ENCODE results near the gene KRTAP15-1. TPM values are rescaled to one million over a fixed set of nuclear protein-coding genes. Genes with fewer than 3 reads are reported as not detected.

Gene KRTAP15-1, protein sequence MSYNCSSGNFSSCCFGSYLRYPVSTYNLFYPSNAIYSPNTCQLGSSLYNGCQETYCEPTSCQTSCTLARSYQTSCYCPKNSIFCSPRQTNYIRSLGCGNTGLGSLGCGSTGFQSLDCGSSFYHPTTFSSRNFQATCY
- not detected in 2 replicates for total RNA-seq

DNA sequence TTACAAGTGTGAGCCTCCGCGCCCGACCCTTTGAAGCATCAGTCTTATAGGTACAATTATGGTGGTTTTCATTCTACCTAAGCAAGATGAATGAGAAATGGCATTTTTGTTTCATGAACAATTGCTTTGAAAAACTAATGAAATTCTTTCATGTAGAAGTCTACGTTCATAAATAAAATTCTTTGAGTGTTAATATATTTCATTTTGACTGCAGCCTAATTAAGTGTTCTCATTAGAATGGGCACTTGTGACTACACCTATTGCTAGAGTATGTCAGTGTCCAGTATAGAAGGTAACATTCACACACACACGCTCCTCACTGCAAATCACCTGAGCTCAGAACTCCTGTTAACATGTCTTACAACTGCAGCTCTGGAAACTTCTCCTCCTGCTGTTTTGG lies at the start of gene KRTAP15-1:
KRTAP15-1 (plus strand) TSS at position 301 of the 400 bp plus-strand sequence; CDS start at position 354, 53 bp downstream.

DNA sequence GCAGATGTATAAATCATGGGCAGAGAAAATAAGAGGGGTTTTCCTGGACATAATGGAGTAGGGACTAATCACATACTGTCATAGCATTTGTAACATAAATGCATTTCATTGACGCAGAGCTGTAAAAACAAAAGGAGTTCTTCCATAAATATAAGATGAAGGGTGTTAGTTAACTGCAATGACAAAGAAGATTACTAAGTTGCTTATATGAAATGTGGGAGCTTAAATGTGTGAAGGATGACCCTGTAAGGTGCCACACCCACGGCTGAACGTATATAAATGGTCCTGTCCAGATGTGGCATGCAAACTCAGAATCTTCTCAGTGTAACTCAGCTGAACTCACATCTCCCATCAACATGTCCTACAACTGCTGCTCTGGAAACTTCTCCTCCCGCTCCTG lies 44.3 kb upstream of the KRTAP15-1 start, which contains the start of gene KRTAP13-1:
KRTAP13-1 (plus strand) TSS at position 301 of the 400 bp plus-strand sequence; CDS start at position 357, 56 bp downstream.

DNA sequence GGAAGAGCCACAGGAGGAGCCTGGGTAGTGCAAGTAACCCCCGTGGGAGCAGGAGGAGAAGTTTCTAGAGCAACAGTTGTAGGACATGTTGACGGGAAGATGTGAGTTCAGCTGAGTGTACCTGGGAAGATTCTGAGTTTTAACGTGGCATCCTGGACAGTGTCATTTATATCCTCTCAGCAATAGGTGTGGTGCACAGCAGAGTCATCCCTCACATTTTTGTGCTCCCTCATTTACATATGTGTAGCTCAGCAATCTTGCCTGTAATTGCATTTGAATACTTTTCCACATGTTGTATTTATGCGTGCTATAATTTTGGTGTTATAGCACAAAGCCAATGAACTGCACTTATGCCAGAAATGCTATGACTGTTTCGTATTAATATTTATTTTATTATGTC lies 14.2 kb upstream of the KRTAP15-1 start, which contains the start of gene KRTAP13-3:
KRTAP13-3 (minus strand) TSS at position 101 of the 400 bp plus-strand sequence; CDS start at position 87, 14 bp downstream.

DNA sequence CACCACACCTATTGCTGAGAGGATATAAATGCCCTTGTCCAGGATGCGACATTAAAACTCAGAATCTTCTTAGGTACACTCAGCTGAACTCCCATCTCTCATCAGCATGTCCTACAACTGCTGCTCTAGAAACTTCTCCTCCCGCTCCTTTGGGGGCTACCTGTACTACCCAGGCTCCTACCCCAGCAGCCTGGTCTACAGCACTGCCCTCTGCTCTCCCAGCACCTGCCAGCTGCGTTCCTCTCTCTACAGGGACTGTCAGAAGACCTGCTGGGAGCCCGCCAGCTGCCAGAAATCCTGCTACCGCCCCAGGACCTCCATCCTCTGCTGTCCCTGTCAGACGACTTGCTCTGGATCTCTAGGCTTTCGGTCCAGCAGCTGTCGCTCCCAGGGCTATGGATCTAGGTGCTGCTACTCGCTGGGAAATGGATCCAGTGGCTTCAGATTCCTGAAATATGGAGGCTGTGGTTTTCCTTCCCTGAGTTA lies 9.9 kb upstream of the KRTAP15-1 start, which contains the start of gene KRTAP13-4:
KRTAP13-4 (plus strand) TSS at position 51 of the 486 bp plus-strand sequence; CDS start at position 107, 56 bp downstream.

DNA sequence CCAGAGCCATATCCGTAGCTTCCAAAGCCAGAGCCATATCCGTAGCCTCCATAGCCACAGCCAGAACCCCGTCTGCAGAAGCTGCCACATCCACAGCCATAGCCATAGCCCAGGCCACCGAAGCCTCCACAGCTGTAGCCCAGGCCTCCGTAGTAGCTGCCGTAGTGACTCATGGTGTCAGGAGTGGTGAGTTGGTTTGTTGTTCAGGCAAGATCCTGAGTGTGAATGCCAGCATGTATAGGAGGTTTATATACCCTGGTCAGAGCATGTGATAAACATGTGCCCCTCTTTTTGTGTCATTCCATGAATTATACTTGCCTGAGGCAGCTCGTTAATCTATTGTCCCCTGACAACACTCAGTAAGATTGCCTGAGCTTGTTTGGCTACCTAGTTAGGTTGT lies 40.1 kb downstream of the KRTAP15-1 start, which contains the start of gene KRTAP19-1:
KRTAP19-1 (minus strand) TSS at position 223 of the 400 bp plus-strand sequence; CDS start at position 173, 50 bp downstream.

DNA sequence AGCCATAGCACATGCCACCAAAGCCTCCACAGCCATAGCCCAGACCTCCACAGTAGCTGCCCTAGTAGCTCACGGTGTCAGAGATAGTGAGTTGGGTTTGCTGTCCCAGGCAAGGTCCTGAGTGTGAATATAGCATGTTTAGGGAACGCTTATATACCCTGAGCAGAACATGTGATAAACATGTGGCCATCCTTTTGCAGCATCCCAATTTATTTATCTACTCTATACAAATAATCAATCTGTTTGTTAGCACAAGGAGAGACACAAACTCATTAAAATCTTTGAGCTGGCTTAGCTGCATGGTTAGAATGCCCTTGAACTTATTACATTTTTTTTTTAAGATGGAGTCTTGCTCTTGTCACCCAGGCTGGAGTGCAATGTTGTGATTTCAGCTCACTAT lies 47.3 kb downstream of the KRTAP15-1 start, which contains the start of gene KRTAP19-2:
KRTAP19-2 (minus strand) TSS at position 101 of the 400 bp plus-strand sequence; CDS start at position 13, 88 bp downstream.

Other genes starting within 250 kb of the KRTAP15-1 start
- not detected in 2 replicates for gene CLDN8, start 224.2 kb upstream of the KRTAP15-1 start, total RNA-seq
- not detected in 2 replicates for gene KRTAP24-1, start 157.3 kb upstream of the KRTAP15-1 start, total RNA-seq
- not detected in 2 replicates for gene KRTAP25-1, start 150.8 kb upstream of the KRTAP15-1 start, total RNA-seq
- gene KRTAP26-1, start 120.0 kb upstream of the KRTAP15-1 start, total RNA-seq = not detected in 2 replicates
- not detected in 2 replicates for gene KRTAP27-1, start 102.6 kb upstream of the KRTAP15-1 start, total RNA-seq
- gene KRTAP23-1, start 91.7 kb upstream of the KRTAP15-1 start, total RNA-seq = not detected in 2 replicates
- not detected in 2 replicates for gene KRTAP13-2, start 68.0 kb upstream of the KRTAP15-1 start, total RNA-seq
- gene KRTAP13-1, start 44.2 kb upstream of the KRTAP15-1 start, total RNA-seq = not detected in 2 replicates
- not detected in 2 replicates for gene KRTAP13-3, start 14.3 kb upstream of the KRTAP15-1 start, total RNA-seq
- gene KRTAP13-4, start 10.1 kb upstream of the KRTAP15-1 start, total RNA-seq = not detected in 2 replicates
- not detected in 2 replicates for gene KRTAP19-1, start 40.1 kb downstream of the KRTAP15-1 start, total RNA-seq
- gene KRTAP19-2, start 47.2 kb downstream of the KRTAP15-1 start, total RNA-seq = not detected in 2 replicates
- not detected in 2 replicates for gene KRTAP19-3, start 51.7 kb downstream of the KRTAP15-1 start, total RNA-seq
- not detected in 2 replicates for gene KRTAP19-4, start 56.9 kb downstream of the KRTAP15-1 start, total RNA-seq
- gene KRTAP19-5, start 61.9 kb downstream of the KRTAP15-1 start, total RNA-seq = not detected in 2 replicates
- not detected in 2 replicates for gene KRTAP19-6, start 101.6 kb downstream of the KRTAP15-1 start, total RNA-seq
- gene KRTAP19-7, start 121.0 kb downstream of the KRTAP15-1 start, total RNA-seq = not detected in 2 replicates
- gene KRTAP22-2, start 150.1 kb downstream of the KRTAP15-1 start, total RNA-seq = not detected in 2 replicates
- not detected in 2 replicates for gene KRTAP6-3, start 152.2 kb downstream of the KRTAP15-1 start, total RNA-seq
- not detected in 2 replicates for gene KRTAP6-2, start 158.6 kb downstream of the KRTAP15-1 start, total RNA-seq
- gene KRTAP22-1, start 160.8 kb downstream of the KRTAP15-1 start, total RNA-seq = not detected in 2 replicates
- not detected in 2 replicates for gene KRTAP6-1, start 173.7 kb downstream of the KRTAP15-1 start, total RNA-seq
- not detected in 2 replicates for gene KRTAP20-1, start 176.2 kb downstream of the KRTAP15-1 start, total RNA-seq
- gene KRTAP20-4, start 180.4 kb downstream of the KRTAP15-1 start, total RNA-seq = not detected in 2 replicates
- not detected in 2 replicates for gene KRTAP20-2, start 194.9 kb downstream of the KRTAP15-1 start, total RNA-seq
- not detected in 2 replicates for gene KRTAP20-3, start 202.6 kb downstream of the KRTAP15-1 start, total RNA-seq